HG03460 (cell line): Measurements from ENCODE around the gene PCBD1.
"Not testable (repeated sequence)": the region's sequence is repeated elsewhere in the genome, so short reads cannot be mapped to it uniquely, and the experiment has no call there.

Experiments used
- ATAC-seq: cut with Tn5 transposase; IDR thresholded peaks from one replicate; pipeline ENCODE4 v1.9.1; 2021; ENCODE audit not compliant: unreplicated experiment

Gene PCBD1

DNA sequence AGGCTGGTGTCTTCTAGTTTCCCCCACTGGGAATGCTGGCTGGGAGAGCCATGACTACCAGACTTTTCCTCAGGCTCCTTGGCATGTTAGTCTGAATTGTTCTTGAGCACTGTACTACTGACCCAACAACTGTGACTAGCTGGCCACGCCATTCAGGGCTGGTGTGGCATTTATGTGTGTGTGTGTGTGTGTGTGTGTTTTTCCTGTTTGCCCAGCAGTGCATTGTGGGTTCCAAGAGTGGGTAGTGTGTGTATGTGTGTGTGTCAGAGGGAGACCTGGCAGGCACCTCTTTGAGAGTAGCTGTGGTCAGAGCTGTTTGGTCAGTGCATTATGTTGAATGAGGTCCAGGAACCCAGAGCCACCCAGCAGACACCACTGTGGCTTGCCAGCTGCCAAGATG, 9.2 kb downstream of the PCBD1 start:
- ATAC-seq: no peak

DNA sequence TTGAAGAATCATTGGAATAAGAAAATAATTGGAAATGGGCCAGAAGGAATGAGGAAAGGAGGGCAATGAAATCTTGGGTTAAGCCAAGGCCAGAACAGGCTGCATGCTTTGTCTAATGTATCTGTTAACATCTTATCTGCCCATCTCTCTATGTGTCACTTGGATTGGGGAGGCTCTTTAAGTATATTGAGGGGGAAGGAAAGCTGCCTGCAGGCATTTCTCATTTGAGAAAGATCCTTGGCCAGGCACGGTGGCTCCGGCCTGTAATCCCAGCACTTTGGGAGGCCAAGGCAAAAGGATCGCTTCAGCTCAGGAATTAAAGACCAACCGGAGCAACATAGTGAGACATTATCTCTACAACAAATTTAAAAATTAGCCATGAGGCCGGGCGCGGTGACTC, 14.3 kb downstream of the PCBD1 start:
- ATAC-seq: no peak

DNA sequence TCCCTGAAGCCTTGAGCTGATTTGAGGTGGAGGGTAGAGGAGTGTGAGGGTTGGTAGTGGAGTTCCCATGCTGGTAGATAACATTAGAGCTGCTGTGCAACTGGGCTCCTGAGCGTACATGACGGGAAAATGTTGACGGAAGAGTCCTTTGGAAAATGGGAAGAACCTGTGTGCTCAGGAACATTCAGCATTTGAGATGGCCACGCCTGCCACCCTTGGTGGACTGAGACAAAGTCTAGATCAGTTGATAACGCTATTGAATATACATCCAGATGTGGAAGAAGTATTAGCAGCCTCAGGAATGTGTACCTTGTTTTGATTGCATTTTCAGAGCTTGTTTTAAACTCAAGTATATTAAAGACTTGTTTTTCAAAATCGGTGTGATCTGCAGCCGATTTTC, 16.1 kb downstream of the PCBD1 start:
- ATAC-seq: no peak

GRCh38 chr10:70866424-70866823, 21.9 kb downstream of the PCBD1 start:
- ATAC-seq: no peak

DNA sequence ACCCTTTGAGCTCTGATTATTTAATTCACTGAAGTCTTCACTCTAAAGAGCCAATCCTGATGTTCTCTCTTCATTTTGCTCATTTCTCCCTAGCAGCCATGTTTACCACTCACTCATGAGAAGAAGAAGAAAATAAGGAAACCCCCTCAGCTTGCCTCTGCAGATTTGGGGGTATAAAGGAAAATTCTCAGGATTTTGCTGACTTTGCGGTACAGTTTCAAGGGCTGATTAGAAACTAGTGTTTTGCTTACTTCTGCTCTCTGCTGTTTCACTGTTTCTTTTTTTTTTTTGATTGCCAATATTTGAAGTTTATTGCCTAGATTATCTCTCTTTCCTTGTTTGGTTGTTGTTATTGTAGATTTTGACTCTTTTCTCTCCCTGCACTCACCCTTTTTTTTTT, 23.4 kb downstream of the PCBD1 start:
- no peak for ATAC-seq

DNA sequence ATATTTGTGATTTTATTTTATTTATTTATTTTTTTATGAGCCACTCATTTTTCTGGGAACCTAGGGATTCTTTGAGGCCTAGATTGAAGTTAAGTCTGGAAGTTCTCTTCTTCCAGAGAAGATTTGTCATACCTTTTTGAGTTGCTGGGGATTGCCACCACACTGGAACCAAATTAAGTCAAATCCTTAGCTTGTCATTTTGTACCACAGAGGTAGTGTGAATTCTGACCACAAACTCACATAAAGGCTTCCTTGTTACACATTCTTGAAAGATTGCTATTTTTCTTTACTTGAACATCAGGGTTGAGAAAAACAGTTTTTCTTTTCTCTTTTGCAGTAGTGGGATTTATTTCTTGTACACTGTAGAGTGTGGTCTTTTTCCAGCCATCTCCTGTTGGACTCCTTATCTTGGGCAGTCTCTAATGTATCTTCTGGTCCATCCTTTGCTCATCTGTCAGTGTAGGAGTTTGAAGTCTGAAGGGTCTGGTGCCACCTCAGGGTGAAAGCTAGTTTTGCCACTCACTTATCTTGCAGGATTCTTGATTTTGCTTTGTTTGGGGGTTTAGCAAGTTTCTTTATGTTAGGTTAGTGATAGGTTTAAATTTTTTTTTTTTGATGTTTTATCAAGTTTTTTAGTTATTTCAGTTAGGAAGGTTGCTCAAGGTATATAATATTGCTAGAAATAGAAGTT, 24.8 kb downstream of the PCBD1 start:
- no peak for ATAC-seq

GRCh38 chr10:70861495-70862197, 26.7 kb downstream of the PCBD1 start:
- ATAC-seq: not testable (repeated sequence)

DNA sequence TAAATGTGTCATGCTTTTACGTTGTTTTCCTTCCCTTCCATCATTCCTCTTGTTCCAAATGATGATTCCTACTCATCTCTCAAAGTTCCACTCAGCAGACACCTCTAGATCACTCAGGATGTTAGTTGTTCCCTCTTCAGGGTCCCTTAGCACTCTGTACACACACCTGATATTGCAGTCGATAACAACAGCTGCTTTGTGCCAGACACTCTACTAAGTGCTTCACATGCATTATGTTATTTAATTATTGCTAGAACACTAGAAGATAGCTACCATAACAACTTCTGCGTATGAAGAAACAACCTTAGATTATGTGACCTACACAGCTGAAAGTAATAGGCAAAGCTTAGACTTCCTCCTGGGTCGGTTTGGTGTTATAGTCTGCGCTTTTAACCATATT, 29.6 kb downstream of the PCBD1 start:
- no peak for ATAC-seq

DNA sequence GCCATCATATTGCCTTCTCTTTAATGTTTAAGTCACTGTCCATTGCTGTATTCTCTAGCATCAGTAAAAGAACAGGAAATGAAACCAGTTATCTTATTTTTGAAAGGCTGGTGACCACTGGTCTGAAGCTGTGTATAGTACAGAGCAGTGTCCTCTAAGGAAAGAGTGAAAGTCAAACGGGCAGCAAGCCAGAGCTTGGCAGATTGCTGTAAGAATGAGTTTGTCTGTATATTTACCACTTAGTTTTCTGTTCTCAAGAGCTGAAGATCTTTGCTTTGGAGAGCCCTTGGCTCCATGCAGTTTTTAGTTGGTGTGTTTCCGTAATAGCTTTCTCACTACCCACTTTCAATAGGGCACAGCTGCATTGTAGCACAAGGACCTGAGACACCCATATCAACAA, 31.9 kb downstream of the PCBD1 start:
- ATAC-seq: no peak

- no peak for ATAC-seq
Measured at GRCh38 chr10:70853457-70853856, 34.9 kb downstream of the PCBD1 start.

DNA sequence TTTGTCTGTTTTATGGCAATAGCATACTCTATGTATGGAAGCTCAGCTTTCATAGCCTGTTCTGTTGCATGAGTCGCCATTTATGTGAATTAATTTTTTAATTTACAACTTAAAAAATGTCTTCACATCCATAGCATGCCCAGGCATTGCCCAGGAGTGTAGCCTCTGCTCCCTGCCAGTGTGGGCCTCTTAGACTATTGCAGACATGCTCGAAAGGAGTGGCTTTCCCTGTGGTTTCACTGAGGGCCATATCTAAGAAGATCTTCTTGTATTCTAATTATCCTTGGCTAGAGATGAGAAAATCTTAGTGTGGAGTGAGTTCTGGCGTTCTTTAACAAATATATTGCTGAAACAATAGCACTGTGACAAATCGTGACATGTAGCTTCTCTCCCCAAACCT, 35.3 kb downstream of the PCBD1 start:
- no peak for ATAC-seq

DNA sequence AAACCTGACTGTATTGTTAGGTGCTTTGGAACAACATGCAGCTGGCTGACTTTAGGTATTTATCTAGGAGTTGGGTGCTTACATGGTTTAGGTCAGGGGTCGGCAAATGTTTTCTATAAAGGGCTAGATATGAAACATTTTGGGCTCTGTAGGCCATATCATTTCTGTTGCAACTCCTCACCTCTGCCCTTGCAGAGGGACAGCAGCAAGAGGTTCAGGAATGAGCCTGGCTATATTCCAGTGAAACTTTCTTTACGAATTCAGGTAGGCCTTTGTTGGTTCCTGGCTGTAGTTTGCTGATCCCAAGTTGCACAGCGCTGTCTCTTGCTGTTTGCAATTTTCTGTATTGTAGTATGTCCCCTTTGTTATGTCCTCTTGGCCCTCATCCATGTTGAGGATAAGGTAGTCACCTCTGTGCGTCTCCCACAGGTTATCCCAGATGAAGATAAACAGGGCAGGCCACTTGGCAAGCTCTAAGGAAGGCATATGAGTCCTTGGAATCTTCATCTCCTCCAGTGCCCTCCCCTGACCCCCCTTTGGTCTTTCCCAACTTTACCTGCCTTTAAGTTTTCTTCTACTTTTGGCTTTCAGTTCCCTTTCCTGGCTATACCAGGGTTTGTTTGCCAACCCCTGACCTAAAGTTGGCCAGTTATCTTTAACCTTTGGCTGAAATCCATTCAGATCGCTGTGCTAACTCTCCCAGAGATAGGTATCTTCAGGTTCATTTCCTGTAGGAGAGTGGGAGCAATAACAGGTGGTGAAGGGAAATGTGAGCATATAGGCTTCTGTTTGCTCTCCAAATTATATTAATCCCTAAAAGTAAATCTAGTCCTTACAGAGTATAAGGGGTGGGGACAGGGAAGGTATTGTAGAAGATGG, 36.5 kb downstream of the PCBD1 start:
- ATAC-seq: no peak

DNA sequence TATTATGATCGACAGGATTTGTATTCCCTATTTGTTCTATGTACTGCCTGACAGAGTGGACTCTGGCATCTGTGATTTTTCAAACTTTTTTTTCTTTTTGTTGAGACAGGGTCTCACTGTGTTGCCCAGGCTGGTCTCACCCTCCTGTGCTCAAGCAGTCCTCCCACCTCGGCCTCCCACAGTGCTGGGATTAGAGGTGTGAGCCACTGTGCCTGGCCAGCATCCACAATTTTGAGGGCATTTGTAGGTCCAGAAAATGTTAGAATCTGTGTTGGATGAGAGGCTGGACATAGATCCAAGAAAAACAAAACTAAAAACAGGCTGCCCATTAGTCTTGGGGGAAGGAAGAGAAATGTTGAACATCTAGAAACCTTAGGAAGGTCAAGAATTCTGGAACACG, 38.3 kb downstream of the PCBD1 start:
- ATAC-seq: no peak

- no peak for ATAC-seq
Measured at GRCh38 chr10:70849582-70850016, 38.8 kb downstream of the PCBD1 start.

- no peak for ATAC-seq
Measured at GRCh38 chr10:70847659-70848360, 40.6 kb downstream of the PCBD1 start.

DNA sequence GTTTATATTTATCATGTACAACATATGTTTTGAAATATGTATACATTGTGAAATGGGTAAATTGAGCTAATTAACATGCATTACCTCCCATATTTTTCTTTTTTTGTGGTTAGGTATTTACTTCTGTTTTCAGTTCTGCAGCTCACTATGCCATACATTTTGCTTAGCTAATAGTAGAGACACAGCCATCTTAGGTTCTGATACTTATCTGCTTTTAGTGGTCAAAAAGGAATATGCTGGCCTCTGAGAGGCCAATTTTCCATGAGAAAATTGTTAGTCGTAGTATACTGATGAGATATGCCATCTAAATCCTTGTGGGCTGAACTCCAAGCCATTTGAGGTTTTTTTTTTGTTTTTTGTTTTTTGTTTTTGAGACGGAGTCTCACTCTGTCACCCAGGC, 41.6 kb downstream of the PCBD1 start:
- no peak for ATAC-seq

- no peak for ATAC-seq
Measured at GRCh38 chr10:70845816-70846215, 42.5 kb downstream of the PCBD1 start.

DNA sequence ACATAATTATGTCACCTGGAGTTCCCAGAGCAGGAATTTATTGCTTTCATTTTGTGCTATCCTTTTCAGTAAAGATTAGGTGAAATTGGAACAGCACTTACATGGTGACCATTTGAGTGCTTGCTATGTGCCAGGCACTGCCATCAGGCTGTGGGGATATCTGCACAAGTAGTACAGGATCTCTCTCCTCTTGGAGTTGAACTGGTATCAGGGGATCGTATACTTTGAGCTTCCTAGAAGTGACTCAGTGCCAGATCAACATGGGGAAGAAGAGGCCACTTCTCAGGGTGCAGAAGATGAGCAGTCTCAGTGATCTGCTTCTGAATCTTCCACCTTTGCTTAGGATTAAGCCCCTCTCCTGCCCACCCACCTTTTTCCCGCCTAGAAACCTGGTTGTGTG, 43.1 kb downstream of the PCBD1 start:
- no peak for ATAC-seq

- ATAC-seq: no peak
Measured at GRCh38 chr10:70843776-70844489, 44.4 kb downstream of the PCBD1 start.

- no peak for ATAC-seq
Measured at GRCh38 chr10:70843333-70843732, 45.0 kb downstream of the PCBD1 start.

GRCh38 chr10:70840836-70841235, 47.5 kb downstream of the PCBD1 start:
- no peak for ATAC-seq
